GM19328 (cell line): Measurements from ENCODE around the gene SLC44A1.

ENCODE experiments used
- ATAC-seq: cut with Tn5 transposase; IDR thresholded peaks from one replicate; pipeline ENCODE4 v1.9.1; 2021; ENCODE audit warnings: mild to moderate bottlenecking, moderate library complexity; ENCODE audit not compliant: unreplicated experiment

SLC44A1 gene

DNA sequence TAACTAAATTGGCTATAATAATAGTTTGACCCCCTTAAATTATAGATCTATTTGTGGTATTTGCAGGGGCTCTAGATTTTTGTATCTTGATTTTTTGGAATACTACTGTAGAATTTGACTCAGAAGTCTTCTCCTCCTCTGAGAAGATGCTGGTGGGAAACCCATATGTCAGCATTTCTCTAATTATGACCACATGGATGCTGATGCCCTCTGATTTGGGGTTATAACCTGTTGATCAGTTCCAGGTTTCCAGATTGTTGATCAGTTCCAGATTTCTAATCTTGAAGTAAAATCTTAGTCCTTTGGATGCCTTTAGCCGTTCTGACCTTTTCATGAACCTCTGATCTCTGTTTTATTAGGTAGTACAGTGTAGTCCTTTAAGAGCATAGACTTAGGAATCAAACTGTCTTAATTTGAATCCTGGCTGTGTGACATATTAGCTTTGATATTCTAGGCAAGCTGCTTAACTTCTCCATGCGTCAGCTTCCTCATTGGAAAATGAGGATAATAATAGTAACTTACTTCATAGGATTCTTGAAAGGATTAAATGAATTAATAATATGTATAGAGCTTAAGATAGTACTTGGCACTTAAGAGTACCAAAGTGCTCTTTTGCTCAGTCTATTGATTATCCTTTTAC is 211.5 kb downstream of the SLC44A1 start:
- ATAC-seq = no peak

GRCh38 chr9:105457560-105458294 is 213.3 kb downstream of the SLC44A1 start:
- ATAC-seq = no peak

DNA sequence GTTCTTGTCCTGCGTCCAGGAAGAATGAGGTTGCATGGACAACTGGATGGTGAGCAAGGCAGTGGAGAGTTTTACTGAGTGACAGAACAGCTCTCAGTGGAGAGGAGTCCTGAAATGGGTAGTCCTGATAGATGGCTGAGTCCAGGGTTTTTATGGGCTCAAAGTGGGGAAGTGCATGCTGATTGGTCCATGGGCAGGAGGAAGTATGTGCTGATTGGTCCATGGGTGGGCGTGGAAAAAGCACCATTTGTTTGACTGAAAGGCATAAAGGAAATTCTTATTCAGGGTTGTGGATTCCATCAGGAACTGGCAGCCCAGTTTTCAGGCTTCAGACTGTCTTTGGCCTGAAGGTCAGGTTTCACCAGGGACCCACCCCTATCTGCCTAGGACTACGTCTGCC is 214.0 kb downstream of the SLC44A1 start:
- no peak for ATAC-seq

DNA sequence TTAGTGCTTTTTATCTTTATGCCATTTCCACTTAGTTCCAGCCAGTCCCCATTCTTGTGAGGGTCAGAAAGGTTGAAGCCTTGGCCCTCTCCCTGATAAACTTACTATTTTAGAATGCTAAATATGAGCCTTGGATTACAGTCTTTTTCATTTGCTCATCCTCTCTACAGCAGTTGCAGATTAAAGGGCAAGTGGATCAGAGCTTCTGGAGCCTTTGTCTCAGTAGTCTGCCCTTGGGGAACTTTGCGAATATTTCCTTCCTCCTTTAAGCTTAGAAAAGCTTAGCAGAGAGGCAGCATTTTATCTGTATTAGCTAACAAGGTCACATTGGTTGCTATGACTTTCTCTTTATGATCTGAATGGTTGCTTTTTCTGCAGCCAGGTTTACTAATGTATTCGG is 214.9 kb downstream of the SLC44A1 start:
- ATAC-seq = no peak

DNA sequence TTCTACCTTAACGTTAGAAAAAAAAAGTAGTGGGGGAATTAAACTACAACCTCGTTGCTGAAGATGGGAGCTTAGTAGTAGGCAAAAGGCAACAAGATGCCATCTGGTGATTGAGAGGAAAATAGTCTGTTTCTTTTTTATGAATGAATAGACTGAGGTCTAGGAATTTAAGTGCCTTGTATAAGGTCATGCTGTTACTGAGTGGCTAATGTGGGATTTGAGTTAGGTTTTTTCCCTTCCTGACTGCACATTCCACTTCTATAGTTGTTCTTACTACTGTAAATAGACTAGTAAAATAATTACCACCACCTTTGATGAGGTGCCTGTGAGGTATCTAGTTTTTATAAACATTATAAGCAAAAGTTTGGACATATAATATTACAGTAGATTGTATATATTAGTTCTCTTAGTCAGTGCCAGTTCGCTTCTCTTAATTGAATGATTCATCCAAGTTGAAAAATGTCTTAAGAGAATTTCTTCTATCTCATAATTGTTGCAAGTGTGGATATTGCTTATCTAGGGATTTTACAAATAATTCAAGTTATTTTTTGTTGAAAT is 222.5 kb downstream of the SLC44A1 start:
- ATAC-seq = no peak

DNA sequence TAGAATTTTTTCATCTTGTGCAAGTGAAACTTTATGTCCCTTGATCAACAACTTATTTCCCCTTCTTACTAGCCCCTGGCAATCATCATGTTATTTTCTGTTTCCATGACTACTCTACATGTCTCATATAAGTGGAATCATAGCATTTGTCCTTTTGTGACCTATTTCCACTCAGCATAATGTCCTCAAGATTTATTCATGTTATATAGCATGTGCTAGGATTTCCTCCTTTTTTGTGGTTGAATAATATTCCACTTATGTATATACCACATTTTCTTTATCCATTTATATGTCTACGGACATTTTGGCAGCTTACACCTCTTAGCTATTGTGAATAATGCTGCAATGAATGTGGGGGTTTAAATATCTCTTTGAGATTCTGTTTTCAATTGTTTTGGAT is 224.4 kb downstream of the SLC44A1 start:
- no peak for ATAC-seq

GRCh38 chr9:105473221-105473620 is 228.8 kb downstream of the SLC44A1 start:
- no peak for ATAC-seq

- ATAC-seq = no peak
Measured at GRCh38 chr9:105475302-105475701, 230.9 kb downstream of the SLC44A1 start.

DNA sequence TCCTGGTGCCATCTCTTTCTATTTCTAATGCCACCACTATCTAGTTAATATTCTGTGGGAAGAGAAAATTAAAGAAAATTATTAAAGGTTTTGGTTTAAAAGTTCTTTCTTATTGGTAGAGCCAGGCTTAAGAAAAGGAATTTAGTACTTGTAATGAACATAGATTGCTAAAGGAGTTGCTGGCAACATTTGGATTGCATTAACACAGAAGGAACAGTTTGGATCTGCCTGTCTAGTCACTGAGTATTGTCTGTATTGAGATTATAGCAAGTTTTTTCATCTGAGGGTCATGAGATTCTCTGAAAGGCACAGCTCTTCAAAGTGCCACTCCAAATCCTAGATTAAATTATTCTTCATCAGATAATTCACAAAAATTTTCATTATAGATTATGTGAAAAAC is 235.4 kb downstream of the SLC44A1 start:
- no peak for ATAC-seq

- no peak for ATAC-seq
Measured at GRCh38 chr9:105483618-105484017, 239.2 kb downstream of the SLC44A1 start.

GRCh38 chr9:105484226-105484625 is 239.8 kb downstream of the SLC44A1 start:
- no peak for ATAC-seq

DNA sequence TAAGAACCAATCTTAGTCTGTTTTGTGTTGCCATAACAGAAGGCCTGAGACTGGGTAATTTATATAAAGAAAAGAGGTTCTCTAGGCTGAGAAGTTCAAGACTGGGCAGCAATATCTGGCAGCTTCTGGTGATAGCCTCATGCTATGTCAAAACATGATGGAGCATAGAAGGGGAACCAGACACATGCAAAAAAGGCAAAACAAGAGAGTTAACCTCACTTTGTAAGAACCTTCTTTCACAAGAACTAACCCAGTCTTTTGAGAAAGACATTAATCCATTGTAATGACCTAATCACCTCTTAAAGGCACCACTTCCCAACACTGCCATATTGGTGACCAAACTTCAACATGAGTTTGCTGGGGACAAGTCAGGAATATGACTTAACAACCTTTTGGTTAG is 240.7 kb downstream of the SLC44A1 start:
- no peak for ATAC-seq
